Endothelial cell of hepatic sinusoid (primary cell): ENCODE results near the gene EPB41L3.
"Not testable (repeated sequence)": the region's sequence is repeated elsewhere in the genome, so short reads cannot be mapped to it uniquely, and the experiment has no call there.

Experiments
- in situ Hi-C: cut with HindIII; loops from 2 replicates; pipeline ENCODE4 v1.10.0; 2017; ENCODE audit warnings: low sequenced_read_pairs

EPB41L3 gene

DNA sequence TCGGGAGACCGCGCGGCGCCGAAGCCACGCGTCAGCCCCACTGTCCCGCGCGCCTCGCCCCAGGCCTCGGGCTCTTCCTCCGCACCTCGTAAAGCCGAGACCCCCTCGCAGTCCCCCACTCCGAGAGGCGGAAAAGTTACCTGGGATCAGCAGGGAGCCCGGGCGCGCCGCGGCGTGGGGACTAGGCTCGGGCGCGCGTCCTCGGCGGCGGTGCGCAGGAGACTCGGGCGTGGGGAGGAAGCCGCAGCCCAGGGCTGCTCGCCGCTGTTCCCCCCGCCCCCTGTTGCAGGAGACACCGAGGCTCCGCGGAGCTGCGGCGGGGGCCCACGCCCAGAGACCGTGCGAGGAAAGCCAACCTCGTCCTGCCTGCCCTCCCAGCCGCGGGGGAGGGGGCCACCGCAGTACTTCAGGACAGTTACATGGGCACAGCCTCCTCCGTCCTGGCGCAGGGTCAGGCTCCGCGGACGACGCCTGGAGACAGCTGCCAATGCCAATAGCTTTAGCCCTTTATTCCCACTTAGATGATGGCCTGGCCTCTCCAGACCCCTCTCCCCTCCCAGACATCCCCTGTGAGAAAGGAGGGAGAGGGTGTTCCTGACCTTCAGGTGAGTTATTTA is at the start of gene EPB41L3:
EPB41L3 (minus strand) TSS at position 225 of the 617 bp plus-strand sequence. CDS start 54,814 bp downstream, outside the sequence.
- in situ Hi-C loops: no loop called here

DNA sequence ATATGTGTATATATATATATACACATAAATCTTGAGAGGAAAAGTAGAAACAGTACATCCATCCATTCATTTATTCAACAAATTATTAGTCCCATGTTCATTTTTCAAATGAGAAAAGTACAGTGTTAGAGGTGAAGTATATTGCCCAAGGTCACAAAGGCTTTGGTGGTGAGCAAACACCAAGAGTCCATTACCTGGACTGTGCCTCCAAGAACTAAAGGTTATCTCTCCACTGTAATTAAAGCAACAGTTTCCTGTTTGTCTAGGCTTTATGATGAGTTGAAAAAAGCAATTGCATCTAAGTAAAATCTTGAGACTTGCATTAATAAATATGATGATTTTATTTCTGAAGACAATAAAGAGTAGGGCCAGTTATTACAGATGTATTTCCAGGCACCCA is 44.7 kb upstream of the EPB41L3 start:
- in situ Hi-C loops: no loop called here

- in situ Hi-C loops: no loop called here
These were observed 41.9 kb upstream of the EPB41L3 start for GRCh38 chr18:5585653-5586052.

- in situ Hi-C loops: no loop called here
These were observed 41.1 kb upstream of the EPB41L3 start for GRCh38 chr18:5584746-5585417.

DNA sequence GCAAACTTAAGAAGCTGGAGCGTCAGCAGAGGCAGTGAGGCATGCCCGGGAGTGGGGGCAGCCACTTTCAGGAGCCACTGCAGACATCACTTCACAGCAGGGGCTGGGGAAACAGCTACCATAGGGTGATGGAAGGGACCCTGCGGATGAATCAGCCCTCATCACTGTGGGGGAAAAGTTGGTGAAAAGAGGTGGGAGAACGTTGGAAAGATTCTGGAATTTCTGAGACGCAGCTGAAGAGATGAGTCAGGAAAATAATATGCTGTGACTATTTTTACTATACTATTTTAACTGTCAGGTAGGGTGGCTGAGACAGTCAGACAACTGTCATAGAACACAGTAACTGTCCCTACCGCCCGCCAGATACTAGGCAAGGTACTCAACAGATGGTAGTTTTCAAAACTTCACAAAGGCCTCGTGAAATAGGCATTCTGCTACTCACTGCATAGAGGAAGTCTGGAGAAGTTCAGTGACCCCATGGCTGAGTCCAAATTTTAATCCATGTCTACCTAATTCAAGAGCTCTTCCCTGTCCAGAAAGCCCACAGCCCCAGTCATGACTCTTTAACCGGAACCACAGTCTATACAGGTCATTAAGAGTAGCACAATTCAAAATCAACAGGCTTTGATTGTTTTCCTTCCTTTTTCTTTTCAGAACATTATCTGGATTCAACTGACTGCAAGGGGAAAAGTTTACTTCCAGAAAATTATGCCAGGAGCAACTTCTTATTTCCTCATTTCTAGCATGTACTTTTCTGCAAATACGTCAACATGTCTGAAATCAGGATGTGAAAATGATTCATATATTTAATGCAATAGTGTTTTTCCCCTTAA is 39.3 kb upstream of the EPB41L3 start:
- in situ Hi-C loops: no loop called here

- in situ Hi-C loops: no loop called here
These were observed 38.3 kb upstream of the EPB41L3 start for GRCh38 chr18:5582076-5582475.

DNA sequence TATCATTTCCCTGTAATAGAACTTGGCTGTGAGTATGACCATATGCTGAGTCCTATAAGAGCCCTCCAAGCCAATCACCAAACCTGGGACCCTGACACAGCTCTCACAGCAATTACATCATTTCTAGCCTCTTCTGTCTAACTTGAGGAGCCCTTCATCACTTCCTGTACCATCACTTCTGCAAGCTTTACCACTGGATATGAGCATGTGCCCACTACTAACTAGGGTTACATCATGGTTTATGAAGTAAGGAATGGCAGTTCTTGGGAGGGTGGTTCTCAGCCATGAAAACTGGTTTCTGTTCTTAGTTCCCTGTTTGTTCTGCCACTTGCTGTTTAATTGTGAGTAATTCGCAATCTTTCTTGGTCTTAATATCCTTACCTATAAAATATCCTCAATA is 31.0 kb upstream of the EPB41L3 start:
- in situ Hi-C loops: no loop called here

DNA sequence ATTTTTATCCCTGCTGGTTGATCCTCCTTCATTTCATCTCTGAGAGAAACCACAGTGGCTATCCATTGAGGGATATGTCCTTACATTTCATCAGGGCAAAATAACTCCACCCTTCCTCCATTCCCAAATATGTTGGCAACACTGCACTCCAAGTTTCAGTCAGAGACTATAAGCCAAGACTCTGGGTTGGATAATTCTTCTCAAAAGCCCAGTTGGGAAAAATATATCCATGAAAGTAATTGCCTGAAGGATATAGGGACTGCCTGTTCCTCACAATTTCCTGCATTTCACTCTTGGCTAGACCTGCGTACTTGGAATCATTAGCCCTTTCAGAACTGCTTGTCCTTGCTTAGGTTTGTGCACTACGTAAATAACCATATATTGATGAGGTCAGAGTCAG is 27.9 kb upstream of the EPB41L3 start:
- in situ Hi-C loops: no loop called here

GRCh38 chr18:5570613-5571012 is 26.8 kb upstream of the EPB41L3 start:
- in situ Hi-C loops: not testable (repeated sequence)

DNA sequence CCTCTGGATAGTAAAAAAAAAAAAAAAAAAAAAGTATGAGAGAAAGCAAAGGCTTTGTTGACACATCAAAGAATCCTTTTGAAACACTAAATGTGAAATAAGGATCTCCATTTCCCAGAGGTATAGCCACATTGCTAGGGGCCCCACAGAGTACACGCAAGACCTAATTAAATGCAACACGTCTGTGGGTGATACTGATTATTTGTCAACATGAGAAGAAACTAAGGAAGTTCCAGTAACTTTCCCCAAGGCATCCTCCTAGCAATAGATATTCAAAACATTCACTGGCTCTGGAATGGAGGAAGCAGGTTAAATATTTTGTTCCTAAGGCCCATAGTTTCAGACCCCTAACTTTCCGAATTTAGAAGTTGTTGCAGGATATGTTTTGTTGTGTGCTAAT is 24.6 kb upstream of the EPB41L3 start:
- in situ Hi-C loops: no loop called here

DNA sequence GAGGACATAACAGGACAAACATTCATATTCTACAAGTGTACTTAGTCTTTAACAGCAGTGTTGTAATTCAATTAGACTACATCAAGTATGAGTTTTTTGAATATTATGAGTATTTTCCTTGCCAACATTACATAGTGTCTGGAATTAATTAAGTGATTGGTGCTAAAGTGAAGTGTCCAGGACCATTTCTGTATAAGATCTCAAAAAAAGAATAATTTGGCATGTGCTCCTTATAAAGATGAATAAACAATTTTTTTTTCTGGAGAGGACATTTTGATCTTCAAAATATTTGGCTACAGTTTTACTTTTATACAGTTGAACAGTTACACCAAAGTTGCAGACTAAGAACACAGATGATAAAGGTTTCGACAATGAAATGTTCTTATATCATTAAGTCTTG is 15.1 kb upstream of the EPB41L3 start:
- in situ Hi-C loops: no loop called here

DNA sequence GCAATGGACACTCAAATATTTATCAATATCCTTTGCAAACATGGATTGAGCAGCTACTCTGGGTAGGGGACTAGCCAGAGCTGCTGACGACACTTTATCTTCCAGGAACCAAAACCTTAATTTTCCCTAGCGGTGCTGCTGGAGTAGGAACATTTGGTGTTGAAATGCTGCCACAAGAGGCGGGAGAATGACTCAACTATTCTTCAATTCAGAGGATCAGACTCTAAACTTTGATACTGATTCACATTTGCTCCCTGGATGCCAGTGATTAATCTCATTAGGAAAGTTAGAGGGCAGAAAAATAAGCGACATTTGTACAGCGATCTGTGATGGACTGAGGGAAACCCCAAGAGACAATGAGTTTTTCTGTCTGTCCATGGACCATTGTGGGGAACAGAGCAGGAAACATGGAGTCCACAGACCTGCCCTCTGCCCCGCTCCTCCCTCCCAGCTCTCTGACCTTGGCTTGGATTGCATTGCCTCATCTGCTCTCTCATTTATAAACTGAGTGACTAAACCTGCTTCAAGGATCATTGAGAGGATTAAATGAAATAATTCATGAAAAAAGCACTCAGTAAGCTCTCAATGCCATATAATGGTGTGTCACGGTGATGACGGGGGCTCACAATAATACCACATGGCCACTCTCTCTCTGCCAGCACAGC is 12.6 kb upstream of the EPB41L3 start:
- in situ Hi-C loops: no loop called here

DNA sequence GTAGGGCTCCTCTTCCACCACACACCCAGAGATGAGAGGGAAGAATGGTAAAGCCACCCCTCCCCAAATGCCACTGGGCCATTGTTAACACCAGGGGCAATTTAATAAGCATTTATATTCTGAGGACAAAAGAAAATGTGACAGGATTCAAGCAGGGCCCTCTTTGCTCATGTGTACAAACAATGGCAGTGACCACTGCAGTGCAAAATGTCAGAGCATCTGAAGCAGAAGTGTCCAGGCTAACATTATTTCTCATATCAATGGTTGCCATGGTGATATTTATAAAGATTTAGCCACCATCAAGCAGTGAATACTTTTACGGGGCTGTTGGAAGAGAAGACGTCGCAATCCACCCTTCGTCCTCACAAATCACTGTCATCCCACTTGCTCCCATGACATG is 10.8 kb upstream of the EPB41L3 start:
- in situ Hi-C loops: no loop called here

DNA sequence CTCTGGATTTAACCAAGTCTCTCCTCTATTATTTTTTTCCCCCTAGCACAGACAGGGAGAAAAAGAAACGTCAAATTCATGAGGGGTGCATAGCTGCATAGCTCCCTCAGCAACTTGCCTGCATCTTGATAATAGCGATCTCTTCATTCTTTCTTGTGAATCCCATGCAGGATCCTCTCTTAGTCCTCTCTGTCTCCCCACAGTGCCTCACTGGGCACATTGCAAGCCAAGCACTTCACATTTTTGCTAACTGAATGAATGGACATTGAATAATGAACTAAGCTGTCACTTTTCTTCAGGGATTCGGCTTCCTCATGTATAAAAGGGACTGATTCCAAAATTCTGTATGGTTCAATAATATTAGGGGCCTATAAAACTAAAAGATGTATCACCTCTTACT is 2.9 kb upstream of the EPB41L3 start:
- in situ Hi-C loops: no loop called here

GRCh38 chr18:5543036-5543680 is 639 bp downstream of the EPB41L3 start:
- in situ Hi-C loops: no loop called here

DNA sequence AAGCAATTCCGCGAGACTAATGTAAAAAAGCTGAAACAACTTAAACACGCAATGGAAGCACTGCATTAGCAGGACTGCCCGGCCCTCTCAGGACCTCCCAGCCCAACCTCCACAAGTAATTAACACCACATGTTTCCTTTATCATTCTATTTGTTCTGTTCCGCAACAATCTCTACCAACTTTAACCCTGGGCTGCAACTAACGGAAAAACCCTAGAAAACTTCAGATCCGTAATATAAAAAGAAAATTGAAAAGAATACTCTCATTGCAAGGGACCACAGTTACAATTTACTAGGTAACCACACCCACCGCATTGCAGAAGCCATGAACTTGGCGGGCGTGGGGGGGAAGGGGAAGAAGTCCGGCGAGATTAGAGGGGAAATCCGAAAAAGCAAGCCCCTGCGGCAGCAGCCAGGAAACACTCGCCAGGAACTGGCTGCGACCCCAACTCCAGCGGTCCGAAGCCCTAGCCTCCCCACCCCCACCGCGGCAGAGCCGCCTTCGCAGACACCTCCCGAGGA is 1.2 kb downstream of the EPB41L3 start:
- in situ Hi-C loops: no loop called here

- in situ Hi-C loops: no loop called here
These were observed 2.2 kb downstream of the EPB41L3 start for GRCh38 chr18:5541644-5542043.

- in situ Hi-C loops: no loop called here
These were observed 4.4 kb downstream of the EPB41L3 start for GRCh38 chr18:5539391-5539790.

- in situ Hi-C loops: no loop called here
These were observed 5.3 kb downstream of the EPB41L3 start for GRCh38 chr18:5538544-5538943.

GRCh38 chr18:5537860-5538259 is 5.9 kb downstream of the EPB41L3 start:
- in situ Hi-C loops: no loop called here

- in situ Hi-C loops: no loop called here
These were observed 9.0 kb downstream of the EPB41L3 start for GRCh38 chr18:5534845-5535244.
